H54 (cell line): ENCODE data around the gene RECQL.

Source experiments
- DNase-seq: peaks from one replicate; pipeline ENCODE4 v3.0.0; 2011; ENCODE audit warnings: low spot score, mixed read lengths; ENCODE audit not compliant: insufficient read length
- FAIRE-seq: peaks from 3 replicates; lab custom pipeline; 2011; peaks lifted over from hg19 to GRCh38; lab: Jason Lieb, UNC
- POLR2A ChIP-seq: IDR thresholded peaks from 2 replicates; pipeline ENCODE4 v1.6.1; 2011; ENCODE audit warnings: low read depth, mild to moderate bottlenecking, low read length

Gene RECQL

GRCh38 chr12:21526053-21526452, 24.6 kb upstream of the RECQL start, which contains the start of gene SPX:
Gene SPX, plus strand, starts transcription at chr12:21526296. Its CDS starts 177 bp downstream, at chr12:21526473.
- no peak for TF ChIP-seq POLR2A
- FAIRE-seq (no peak), DNase-seq (no peak)

- TF ChIP-seq POLR2A: no peak
- DNase-seq: no peak
- no peak for FAIRE-seq
Measured at GRCh38 chr12:21523148-21523547, 21.7 kb upstream of the RECQL start.

GRCh38 chr12:21521541-21521940, 20.1 kb upstream of the RECQL start:
- FAIRE-seq (no peak), DNase-seq (no peak)
- no peak for TF ChIP-seq POLR2A

DNA sequence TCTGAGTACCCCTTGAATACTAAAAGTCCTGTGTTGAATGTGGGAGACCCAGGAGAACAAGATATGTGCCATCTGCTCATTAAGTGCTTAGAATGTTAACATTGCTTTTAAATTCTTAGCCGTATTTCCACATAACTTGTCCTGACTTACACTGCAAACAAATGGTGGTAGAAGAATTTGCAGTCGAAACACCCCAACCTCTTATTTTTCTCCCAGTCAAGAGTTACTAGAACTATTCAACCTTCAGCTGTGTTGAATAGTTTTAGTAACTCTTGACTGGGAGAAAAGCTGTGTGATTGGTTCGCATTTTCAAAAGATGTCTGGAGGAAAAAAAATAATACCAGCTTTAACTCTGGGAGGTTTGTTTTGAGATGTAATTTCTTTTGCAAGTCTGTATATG, 17.0 kb upstream of the RECQL start:
- no peak for DNase-seq
- no peak for TF ChIP-seq POLR2A
- FAIRE-seq: no peak

- no peak for FAIRE-seq
- TF ChIP-seq POLR2A: no peak
Measured at GRCh38 chr12:21516281-21516680, 14.8 kb upstream of the RECQL start.

GRCh38 chr12:21509768-21510167, 8.3 kb upstream of the RECQL start:
- TF ChIP-seq POLR2A: no peak
- DNase-seq (no peak), FAIRE-seq (no peak)

More at GRCh38 chr12:21516281-21516680, 14.8 kb upstream of the RECQL start:
- DNase-seq: no peak

DNA sequence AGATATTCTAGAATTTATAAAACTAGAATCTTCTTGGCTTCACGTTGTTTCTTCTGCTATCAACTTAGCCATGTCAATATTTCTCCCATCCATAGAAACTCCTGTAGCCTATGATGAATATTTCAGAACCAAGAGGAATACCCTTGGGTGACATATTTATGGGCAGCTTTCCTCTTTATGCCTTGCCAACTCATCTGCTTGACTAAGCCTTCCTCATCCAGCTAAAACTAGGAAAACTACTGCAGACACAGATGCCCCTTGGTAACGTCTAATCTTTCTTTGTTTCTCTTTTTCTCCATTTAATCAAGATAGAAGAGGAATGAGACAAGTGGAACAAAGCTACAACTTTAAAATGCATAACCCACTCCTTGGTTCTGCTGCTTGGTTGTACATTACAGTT, 6.4 kb upstream of the RECQL start:
- no peak for TF ChIP-seq POLR2A
- FAIRE-seq: no peak
- no peak for DNase-seq

DNA sequence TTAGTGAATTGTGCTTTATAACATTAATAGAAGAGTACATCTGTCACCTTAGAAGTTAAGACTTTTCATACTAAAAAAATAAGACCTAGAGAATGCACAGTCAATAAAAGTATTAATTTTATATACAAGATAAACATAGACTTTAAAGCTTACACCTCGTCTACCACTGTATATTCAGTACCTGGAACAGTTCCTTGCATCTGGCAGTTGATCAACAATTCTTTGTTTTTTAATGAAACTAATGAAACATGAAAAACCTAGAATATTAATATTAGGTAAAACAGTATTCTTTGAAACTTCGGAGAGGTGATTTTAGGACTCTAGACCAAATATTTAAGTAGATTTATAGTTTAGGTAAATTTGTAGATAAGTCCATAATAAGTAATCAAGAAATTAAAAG, 4.5 kb upstream of the RECQL start:
- FAIRE-seq (no peak), DNase-seq (no peak)
- TF ChIP-seq POLR2A: no peak

DNA sequence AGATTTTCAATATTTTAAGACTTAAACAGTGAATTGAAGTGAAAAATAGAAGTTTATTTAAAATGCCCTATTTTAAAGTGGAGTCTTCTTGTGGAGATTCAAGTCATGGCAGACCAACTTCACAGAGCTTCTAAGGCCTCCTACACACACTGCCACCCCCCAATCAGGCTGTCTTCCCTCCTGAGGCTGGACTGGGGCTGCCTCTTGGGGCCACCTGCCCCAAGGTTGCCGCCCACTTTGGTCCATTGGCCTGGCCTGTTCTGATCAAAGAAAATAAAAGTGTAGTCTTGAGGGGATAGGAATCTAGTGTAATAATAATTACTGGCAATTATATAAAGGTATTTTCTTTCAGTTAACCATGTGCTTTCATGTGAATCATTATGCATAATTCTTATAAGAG, 1.4 kb upstream of the RECQL start:
- no peak for TF ChIP-seq POLR2A
- FAIRE-seq: no peak
- DNase-seq: no peak

- no peak for FAIRE-seq
- DNase-seq: peak; percentile 4
- TF ChIP-seq POLR2A: no peak
Measured at GRCh38 chr12:21502164-21502496, 695 bp upstream of the RECQL start.

GRCh38 chr12:21500786-21501257, 613 bp downstream of the RECQL start:
- no peak for DNase-seq
- no peak for FAIRE-seq
- no peak for TF ChIP-seq POLR2A

DNA sequence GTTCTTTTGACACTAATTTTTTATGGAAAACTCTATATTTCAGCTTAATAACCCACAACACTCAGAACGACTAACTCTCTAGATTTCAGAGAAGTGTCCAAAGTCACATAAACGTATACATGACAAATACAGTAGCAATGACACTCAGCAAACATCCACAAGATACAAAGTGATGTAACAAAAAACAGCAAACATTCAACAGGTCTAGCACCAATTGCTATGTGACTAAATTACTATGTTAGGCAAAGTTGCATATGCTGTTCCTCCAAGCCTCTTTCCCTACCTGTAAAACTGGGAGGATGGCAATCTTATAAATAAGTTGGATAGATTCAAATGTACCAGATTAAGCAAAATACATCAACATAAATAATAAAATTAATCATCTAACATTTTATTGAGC, 1.7 kb downstream of the RECQL start:
- FAIRE-seq: no peak
- DNase-seq: no peak
- no peak for TF ChIP-seq POLR2A

GRCh38 chr12:21485998-21486397, 15.4 kb downstream of the RECQL start:
- FAIRE-seq: no peak
- DNase-seq: no peak
- no peak for TF ChIP-seq POLR2A

GRCh38 chr12:21483531-21483930, 17.9 kb downstream of the RECQL start:
- DNase-seq (no peak), FAIRE-seq (no peak)
- TF ChIP-seq POLR2A: no peak

- TF ChIP-seq POLR2A: no peak
- FAIRE-seq (no peak), DNase-seq (no peak)
Measured at GRCh38 chr12:21478756-21479455, 22.5 kb downstream of the RECQL start.
